HepG2 (cell line): Measurements from ENCODE around the gene ANKRD62. TPM values are rescaled to one million over a fixed set of nuclear protein-coding genes. Genes with fewer than 3 reads are reported as not detected.

ENCODE experiments used
- ATAC-seq: fragments of 200-7000 bp; cut with Tn5 transposase; 3 replicates; pipeline ENCODE4 v1.9.1; 2020; ENCODE audit warnings: mild to moderate bottlenecking, moderate library complexity
- BruUV-seq: library from RNA; stranded (reverse); fragments of 400-500 nt; replicated peaks from 2 replicates; lab custom pipeline; 2021; lab: Mats Ljungman, UMichigan
- CTCF ChIA-PET: fragments of 300-600 bp; formaldehyde crosslinking; extraction: SDS; loops from one replicate; lab custom pipeline; 2021; ENCODE audit warnings: low total read pairs, inconsistent platforms, low intra/inter-chr PET ratio; lab: Yijun Ruan, JAX
- POLR2A ChIA-PET: fragments of 350-600 bp; sonication (Branson Sonifier 250); formaldehyde crosslinking; loops from one replicate; lab custom pipeline; 2020; ENCODE audit warnings: antibody characterized with exemption, inconsistent platforms; lab: Yijun Ruan, JAX
- DNase-seq: peaks from one replicate; pipeline ENCODE4 v3.0.0-alpha.2; 2015; ENCODE audit warnings: low spot score
- FAIRE-seq: peaks from 3 replicates; lab custom pipeline; 2011; peaks lifted over from hg19 to GRCh38; lab: Jason Lieb, UNC
- H2AFZ ChIP-seq: one replicate; pipeline ENCODE4 v1.6.1; 2011; ENCODE audit warnings: low read length, inconsistent platforms
- H3K27ac ChIP-seq: fragments of 300-600 bp; 3 replicates; pipeline ENCODE4 v1.8.0; 2011; ENCODE audit warnings: mixed run types, mild to moderate bottlenecking, mixed read lengths, low read length, inconsistent platforms; ENCODE audit not compliant: insufficient read depth; ENCODE audit errors: extremely low read length
- H3K27me3 ChIP-seq, 2 experiments: fragments of 200-600 bp in 1 of 2; 2 replicates in 1 of 2; 3 replicates in 1 of 2; pipeline versions ENCODE4 v1.6.0 to v1.8.0; 2011; ENCODE audit warnings: low read length in 2 of 2, mild to moderate bottlenecking in 2 of 2, moderate library complexity in 2 of 2, inconsistent platforms in 1 of 2; ENCODE audit not compliant: insufficient read depth in 2 of 2, control insufficient read depth in 1 of 2
- H3K36me3 ChIP-seq, 2 experiments: fragments of 200-600 bp in 1 of 2; replicated peaks in 1 of 2; 2 replicates in 1 of 2; 3 replicates in 1 of 2; pipeline versions ENCODE4 v1.5.1 to v1.8.0; 2011; ENCODE audit warnings: low read length in 2 of 2, inconsistent platforms in 1 of 2; ENCODE audit not compliant: insufficient read depth in 2 of 2, control insufficient read depth in 1 of 2
- H3K4me1 ChIP-seq: 2 replicates; pipeline ENCODE4 v1.5.1; 2012; ENCODE audit warnings: low read length, inconsistent platforms; ENCODE audit not compliant: insufficient read depth
- H3K4me2 ChIP-seq: 2 replicates; pipeline ENCODE4 v1.6.0; 2011; ENCODE audit warnings: low read depth, low read length, inconsistent platforms
- H3K4me3 ChIP-seq, 3 experiments: fragments of 200-600 bp in 1 of 3; sonication (generic), shearing (Covaris generic) in 1 of 3; replicated peaks in 1 of 3; 2 replicates each; pipeline ENCODE4 v1.5.1; 2011 to 2016; ENCODE audit warnings: low read length in 3 of 3, inconsistent platforms in 2 of 3, low read depth in 2 of 3, mild to moderate bottlenecking in 2 of 3, control low read depth in 1 of 3, mixed read lengths in 1 of 3; ENCODE audit not compliant: insufficient read depth in 1 of 3
- H3K79me2 ChIP-seq: one replicate; pipeline ENCODE4 v1.6.1; 2011; ENCODE audit warnings: low read length, inconsistent platforms; ENCODE audit not compliant: insufficient read depth
- H3K9ac ChIP-seq: 2 replicates; pipeline ENCODE4 v1.6.0; 2011; ENCODE audit warnings: mild to moderate bottlenecking, low read depth, low read length, inconsistent platforms; ENCODE audit not compliant: insufficient read depth
- H3K9me3 ChIP-seq: 2 replicates; pipeline ENCODE4 v1.5.1; 2012; ENCODE audit warnings: mild to moderate bottlenecking, low read length
- H4K20me1 ChIP-seq: 2 replicates; pipeline ENCODE4 v1.6.0; 2011; ENCODE audit warnings: inconsistent platforms, mild to moderate bottlenecking, low read length, moderate library complexity; ENCODE audit not compliant: insufficient read depth
- AGO2 ChIP-seq: fragments of 200-400 bp; formaldehyde crosslinking; optimal IDR thresholded peaks from 2 replicates; pipeline ENCODE3; 2017; ENCODE audit warnings: mild to moderate bottlenecking, low read depth, low read length, moderate library complexity
- ATRX ChIP-seq: sonication (generic); formaldehyde crosslinking; IDR thresholded peaks from 2 replicates; pipeline ENCODE4 v1.4.0; 2020; ENCODE audit warnings: missing genetic modification reagents, borderline replicate concordance
- ZNF792 ChIP-seq: IDR thresholded peaks from 2 replicates; pipeline ENCODE4 v1.6.1; 2016
- ZSCAN22 ChIP-seq: sonication (generic); formaldehyde crosslinking; IDR thresholded peaks from 2 replicates; pipeline ENCODE4 v1.4.0; 2020; ENCODE audit warnings: mild to moderate bottlenecking, missing genetic modification reagents
- WGBS: methylation state at CpG from one replicate; pipeline ENCODE4 v1.1.6; 2017; ENCODE audit warnings: low lambda C conversion rate; 5-methylcytosine and 5-hydroxymethylcytosine counted together
- in situ Hi-C: cut with HindIII; loops from 2 replicates; pipeline ENCODE4 v1.10.0; 2017; ENCODE audit warnings: low pct_unique_long_range_greater_than_20kb; ENCODE audit not compliant: extremely low pct_ligation_motif_present
- intact Hi-C: fragments of 100-400 bp; cut with micrococcal nuclease; formaldehyde crosslinking; loops from one replicate; pipeline ENCODE4 v1.10.0; 2022; ENCODE audit not compliant: unreplicated experiment
- polyA plus RNA-seq, 8 experiments: library from polyadenylated mRNA; depleted of rRNA in 3 of 8; stranded (reverse) in 7 of 8; unstranded in 1 of 8; fragments of >200 nt; fragmentation: Illumina TruSeq in 4 of 8; extraction: Trizol in 4 of 8; gene quantifications; 2 replicates each; pipeline versions ENCODE4 v1.2.1 to v1.2.3, GENCODE V29; 2011 to 2016; ENCODE audit warnings: low read depth in 4 of 8, missing spikeins in 1 of 8, mixed read lengths in 1 of 8; ENCODE audit not compliant: insufficient read depth in 1 of 8
- total RNA-seq, 5 experiments: library from RNA; depleted of rRNA; stranded (reverse); fragments of >200 nt; fragmentation: Illumina TruSeq; extraction: Trizol; gene quantifications; 2 replicates each; pipeline ENCODE4 v1.2.3, GENCODE V29; 2016; ENCODE audit warnings: low read depth in 1 of 5
- TF ChIP-seq, protein P1 (sequence below): sonication (generic); formaldehyde crosslinking; IDR thresholded peaks from 2 replicates; pipeline ENCODE4 v1.8.1; 2023; ENCODE audit warnings: mild to moderate bottlenecking, inconsistent platforms, moderate library complexity, missing genetic modification reagents, borderline replicate concordance

Gene ANKRD62
- total and polyA plus RNA-seq, 2 of the 13 experiments (the other 11 are each of a cell fraction or from before 2014, with no cell fraction given), result not detected

DNA sequence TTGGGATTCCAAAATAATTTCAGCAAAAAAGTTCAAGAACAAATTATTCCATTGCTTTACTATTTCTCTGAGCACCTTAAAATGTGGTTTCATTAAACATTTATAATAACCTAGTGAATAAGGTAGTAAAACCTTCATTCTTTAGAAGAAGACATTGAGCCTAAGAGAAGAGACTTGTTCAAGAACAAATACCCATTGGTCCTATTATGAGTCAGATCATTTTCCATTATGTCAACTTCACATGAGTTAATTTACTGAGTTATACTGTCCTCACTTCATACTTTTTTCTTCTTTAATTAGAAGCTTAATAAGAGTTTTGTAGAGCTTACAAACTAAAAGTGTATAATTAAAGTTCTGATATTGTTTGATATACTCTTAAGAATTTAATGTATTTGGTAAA, 5.5 kb downstream of the ANKRD62 start (continued):
- TF ChIP-seq AGO2, result no peak

DNA sequence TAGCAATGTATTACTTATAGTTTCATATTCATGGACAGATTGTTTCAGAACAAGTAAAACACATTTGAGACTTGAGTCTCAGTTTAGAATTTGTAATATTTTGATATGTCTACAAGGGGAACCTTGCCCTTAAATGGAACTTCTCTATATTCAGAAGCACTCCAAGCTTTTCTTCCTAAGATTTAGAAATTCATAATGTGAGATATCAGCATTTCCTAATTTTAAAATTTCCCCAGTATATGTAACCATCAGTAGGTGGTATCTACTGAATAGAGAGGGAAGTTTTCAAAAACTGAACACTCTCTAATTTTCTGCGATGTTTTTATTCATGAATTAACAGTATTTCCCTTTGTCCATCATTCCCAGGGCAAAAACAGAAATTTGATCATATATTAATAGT, 7.6 kb downstream of the ANKRD62 start:
- no peaks in the 10 kb centered on the region for H4K20me1 ChIP-seq
- no peaks in the 10 kb centered on the region for H3K9me3 ChIP-seq
- peaks cover 0 to 7% of the 10 kb centered on the region in 2 experiments; a peak in 2 of 5 replicates for H3K27me3 ChIP-seq
- no TSS peak for BruUV-seq
- no peak overlapping the region for H3K4me2 ChIP-seq
- WGBS, result 0% methylated on average over 1 of the region's 1 CpG
- no peaks in the 10 kb centered on the region for H3K79me2 ChIP-seq
- CTCF ChIA-PET, result no interaction called here
- in situ Hi-C loops (no loop called here), intact Hi-C loops (no loop called here)
- no peaks in the 10 kb centered on the region for H3K36me3 ChIP-seq
- H3K9ac ChIP-seq, result no peak overlapping the region
- TF ChIP-seq, protein P1, sequence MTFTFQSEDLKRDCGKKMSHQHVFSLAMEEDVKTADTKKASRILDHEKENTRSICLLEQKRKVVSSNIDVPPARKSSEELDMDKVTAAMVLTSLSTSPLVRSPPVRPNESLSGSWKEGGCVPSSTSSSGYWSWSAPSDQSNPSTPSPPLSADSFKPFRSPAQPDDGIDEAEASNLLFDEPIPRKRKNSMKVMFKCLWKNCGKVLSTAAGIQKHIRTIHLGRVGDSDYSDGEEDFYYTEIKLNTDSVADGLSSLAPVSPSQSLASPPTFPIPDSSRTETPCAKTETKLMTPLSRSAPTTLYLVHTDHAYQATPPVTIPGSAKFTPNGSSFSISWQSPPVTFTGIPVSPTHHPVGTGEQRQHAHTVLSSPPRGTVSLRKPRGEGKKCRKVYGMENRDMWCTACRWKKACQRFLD (CRISPR knock-in tag), result no peak
- TF ChIP-seq ATRX (CRISPR knock-in tag), result no peak
- no peak for TF ChIP-seq ZNF792 (CRISPR knock-in tag)
- no peak for TF ChIP-seq ZSCAN22 (CRISPR knock-in tag)
- ATAC-seq (no peak), DNase-seq (no peak), FAIRE-seq (no peak)
- H3K4me1 ChIP-seq, result no peaks in the 10 kb centered on the region
- no peak overlapping the region for H3K4me3 ChIP-seq
- no peak overlapping the region for H2AFZ ChIP-seq
- POLR2A ChIA-PET, result no interaction called here
- H3K27ac ChIP-seq, result no peak overlapping the region
